Adrenal gland (tissue), 5 donors: ENCODE results near the gene CHST8.

Source experiments
- POLR2A ChIP-seq, 2 donors: fragments of 450-650 bp; IDR thresholded peaks; one replicate each; pipeline ENCODE4 v1.6.1; 2017; ENCODE audit warnings: antibody characterized with exemption in 2 of 2, mild to moderate bottlenecking in 2 of 2, moderate library complexity in 1 of 2
- TF ChIP-seq, protein P1 (sequence below), 6 experiments: fragments of 450-650 bp in 4 of 6; fragments of 200-600 bp in 2 of 6; sonication (generic) in 1 of 6; IDR thresholded peaks; 1 replicate in 5 of 6; 2 replicates in 1 of 6; pipeline versions ENCODE4 v1.5.1 to v1.8.0; 2016 to 2021; ENCODE audit warnings: antibody characterized with exemption in 6 of 6, mild to moderate bottlenecking in 2 of 6, moderate library complexity in 1 of 6
- donor health status: DM: no; HTN: no; CAD: no.

- TF ChIP-seq, protein P1, sequence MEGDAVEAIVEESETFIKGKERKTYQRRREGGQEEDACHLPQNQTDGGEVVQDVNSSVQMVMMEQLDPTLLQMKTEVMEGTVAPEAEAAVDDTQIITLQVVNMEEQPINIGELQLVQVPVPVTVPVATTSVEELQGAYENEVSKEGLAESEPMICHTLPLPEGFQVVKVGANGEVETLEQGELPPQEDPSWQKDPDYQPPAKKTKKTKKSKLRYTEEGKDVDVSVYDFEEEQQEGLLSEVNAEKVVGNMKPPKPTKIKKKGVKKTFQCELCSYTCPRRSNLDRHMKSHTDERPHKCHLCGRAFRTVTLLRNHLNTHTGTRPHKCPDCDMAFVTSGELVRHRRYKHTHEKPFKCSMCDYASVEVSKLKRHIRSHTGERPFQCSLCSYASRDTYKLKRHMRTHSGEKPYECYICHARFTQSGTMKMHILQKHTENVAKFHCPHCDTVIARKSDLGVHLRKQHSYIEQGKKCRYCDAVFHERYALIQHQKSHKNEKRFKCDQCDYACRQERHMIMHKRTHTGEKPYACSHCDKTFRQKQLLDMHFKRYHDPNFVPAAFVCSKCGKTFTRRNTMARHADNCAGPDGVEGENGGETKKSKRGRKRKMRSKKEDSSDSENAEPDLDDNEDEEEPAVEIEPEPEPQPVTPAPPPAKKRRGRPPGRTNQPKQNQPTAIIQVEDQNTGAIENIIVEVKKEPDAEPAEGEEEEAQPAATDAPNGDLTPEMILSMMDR (IDR thresholded peaks at IDR 0.05), result no peak
- TF ChIP-seq POLR2A (IDR thresholded peaks at IDR 0.05), result no peak
These were observed 197.7 kb downstream of the CHST8 start for GRCh38 chr19:33819506-33819879.
